A673 (cell line): Measurements from ENCODE around the gene LIF. TPM values are rescaled to one million over a fixed set of nuclear protein-coding genes. Genes with fewer than 3 reads are reported as not detected.

ENCODE experiments used
- BruUV-seq: library from RNA; stranded (reverse); fragments of 400-500 nt; replicated peaks from 2 replicates; lab custom pipeline; 2021; lab: Mats Ljungman, UMichigan
- CTCF ChIA-PET: fragments of 300-600 bp; sonication (Branson Sonifier 250); formaldehyde crosslinking; loops from one replicate; lab custom pipeline; 2022; ENCODE audit warnings: antibody characterized with exemption; lab: Charles Lee
- POLR2A ChIA-PET: fragments of 300-600 bp; sonication (Branson Sonifier 250); formaldehyde crosslinking; loops from one replicate; lab custom pipeline; 2022; ENCODE audit warnings: antibody characterized with exemption; ENCODE audit not compliant: low non-redundant PET; lab: Charles Lee
- DNase-seq: peaks from one replicate; pipeline ENCODE4 v3.0.0-alpha.2; 2015; ENCODE audit warnings: low spot score
- H3K27ac ChIP-seq: fragments of 200-600 bp; sonication (generic); 2 replicates; pipeline ENCODE4 v1.5.1; 2016; ENCODE audit warnings: mixed run types, low read depth, mild to moderate bottlenecking, mixed read lengths, antibody characterized with exemption, low read length; ENCODE audit not compliant: poor library complexity, severe bottlenecking
- H3K27me3 ChIP-seq: fragments of 200-600 bp; sonication (generic); replicated peaks from 2 replicates; pipeline ENCODE4 v1.6.1; 2017; ENCODE audit warnings: mixed run types, low read depth, mild to moderate bottlenecking, mixed read lengths, antibody characterized with exemption, low read length; ENCODE audit not compliant: insufficient read depth, poor library complexity
- H3K36me3 ChIP-seq: fragments of 200-600 bp; sonication (generic); 2 replicates; pipeline ENCODE4 v1.6.1; 2016; ENCODE audit warnings: mixed run types, mild to moderate bottlenecking, mixed read lengths, antibody characterized with exemption, low read length; ENCODE audit not compliant: insufficient read depth, poor library complexity, severe bottlenecking
- H3K4me1 ChIP-seq: fragments of 200-600 bp; sonication (generic); 2 replicates; pipeline ENCODE4 v1.6.1; 2017; ENCODE audit warnings: mixed run types, mild to moderate bottlenecking, mixed read lengths, antibody characterized with exemption, low read length; ENCODE audit not compliant: insufficient read depth, poor library complexity, severe bottlenecking
- H3K4me3 ChIP-seq: fragments of 200-600 bp; sonication (generic); 2 replicates; pipeline ENCODE4 v1.5.1; 2016; ENCODE audit warnings: low read depth, mixed run types, mild to moderate bottlenecking, mixed read lengths, low read length; ENCODE audit not compliant: poor library complexity, severe bottlenecking
- H3K9me3 ChIP-seq: fragments of 200-600 bp; sonication (generic); 2 replicates; pipeline ENCODE4 v1.6.1; 2016; ENCODE audit warnings: mixed run types, low read depth, mild to moderate bottlenecking, mixed read lengths, antibody characterized with exemption, low read length; ENCODE audit not compliant: poor library complexity, severe bottlenecking
- EZH2 ChIP-seq: fragments of 200-600 bp; sonication (generic); IDR thresholded peaks from 2 replicates; pipeline ENCODE4 v1.6.1; 2017; ENCODE audit warnings: borderline replicate concordance, low read depth, mild to moderate bottlenecking, mixed read lengths, antibody characterized with exemption, low read length; ENCODE audit not compliant: poor library complexity, severe bottlenecking
- intact Hi-C: fragments of 100-400 bp; cut with micrococcal nuclease; formaldehyde crosslinking; loops from one replicate; pipeline ENCODE4 v1.10.0; 2022; ENCODE audit not compliant: unreplicated experiment
- total RNA-seq: library from RNA; stranded (reverse); gene quantifications from 2 replicates; pipeline ENCODE4 v1.2.3, GENCODE V29; 2021
- TF ChIP-seq, protein P1 (sequence below): fragments of 300-800, 200-600 bp; sonication (generic); conservative IDR thresholded peaks from 2 replicates; pipeline ENCODE4 v1.5.1; 2017; ENCODE audit warnings: low read depth, mild to moderate bottlenecking, antibody characterized with exemption, low read length, moderate library complexity, mixed read lengths

LIF gene
- total RNA-seq, 1 experiment from 2014 or later = 0.24 TPM

DNA sequence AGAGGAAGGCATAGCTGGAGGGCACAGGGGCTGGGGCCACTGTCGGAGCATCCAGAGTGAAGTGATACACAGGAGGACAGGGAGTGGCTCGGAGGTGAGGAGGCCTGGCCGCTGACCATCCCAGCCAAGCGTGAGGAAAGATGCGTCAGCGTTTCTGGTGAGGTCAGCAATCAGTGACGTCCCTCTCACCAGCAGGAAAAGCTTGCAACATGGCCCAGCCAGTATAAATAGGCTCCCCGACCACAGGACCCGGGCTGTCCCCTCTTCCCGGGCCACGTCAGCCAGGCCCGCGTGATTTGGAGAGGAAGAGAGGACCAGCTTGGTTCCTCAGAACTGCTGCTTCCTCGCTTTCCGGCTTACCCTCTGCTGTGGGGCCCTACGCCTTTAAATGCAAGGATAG, 24.3 kb upstream of the LIF start:
- Histone ChIP-seq H3K4me3 (no peak overlapping the region), H3K4me1 (no peaks in the 10 kb centered on the region), H3K27ac (no peak overlapping the region), H3K9me3 (no peaks in the 10 kb centered on the region), H3K27me3 (no peaks in the 10 kb centered on the region), H3K36me3 (no peaks in the 10 kb centered on the region)
- ChIA-PET CTCF (no interaction called here), POLR2A (no interaction called here)
- TF ChIP-seq, protein P1, sequence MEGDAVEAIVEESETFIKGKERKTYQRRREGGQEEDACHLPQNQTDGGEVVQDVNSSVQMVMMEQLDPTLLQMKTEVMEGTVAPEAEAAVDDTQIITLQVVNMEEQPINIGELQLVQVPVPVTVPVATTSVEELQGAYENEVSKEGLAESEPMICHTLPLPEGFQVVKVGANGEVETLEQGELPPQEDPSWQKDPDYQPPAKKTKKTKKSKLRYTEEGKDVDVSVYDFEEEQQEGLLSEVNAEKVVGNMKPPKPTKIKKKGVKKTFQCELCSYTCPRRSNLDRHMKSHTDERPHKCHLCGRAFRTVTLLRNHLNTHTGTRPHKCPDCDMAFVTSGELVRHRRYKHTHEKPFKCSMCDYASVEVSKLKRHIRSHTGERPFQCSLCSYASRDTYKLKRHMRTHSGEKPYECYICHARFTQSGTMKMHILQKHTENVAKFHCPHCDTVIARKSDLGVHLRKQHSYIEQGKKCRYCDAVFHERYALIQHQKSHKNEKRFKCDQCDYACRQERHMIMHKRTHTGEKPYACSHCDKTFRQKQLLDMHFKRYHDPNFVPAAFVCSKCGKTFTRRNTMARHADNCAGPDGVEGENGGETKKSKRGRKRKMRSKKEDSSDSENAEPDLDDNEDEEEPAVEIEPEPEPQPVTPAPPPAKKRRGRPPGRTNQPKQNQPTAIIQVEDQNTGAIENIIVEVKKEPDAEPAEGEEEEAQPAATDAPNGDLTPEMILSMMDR = no peak
- TF ChIP-seq EZH2 = no peak
- DNase-seq = no peak
- BruUV-seq = no TSS peak
- intact Hi-C loops = no loop called here

DNA sequence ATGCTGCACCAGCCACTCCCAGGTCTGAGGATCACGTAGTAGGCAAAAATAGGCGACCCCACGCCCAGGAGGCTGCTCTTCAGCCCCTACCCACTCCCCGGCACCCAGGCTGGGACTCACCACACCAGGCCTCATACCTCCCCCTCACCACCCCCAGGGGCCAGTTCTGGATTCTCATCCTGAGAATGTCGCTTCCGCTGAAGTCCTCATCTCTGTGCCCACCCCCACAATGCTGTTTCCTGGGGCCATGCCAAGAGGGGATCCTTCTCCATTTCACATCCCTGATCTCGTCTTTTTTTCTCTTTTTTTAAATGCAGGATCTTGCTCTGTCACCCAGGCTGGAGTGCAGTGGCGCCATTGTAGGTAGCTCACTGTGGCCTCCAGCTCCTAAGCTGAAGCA, 21.8 kb upstream of the LIF start:
- Histone ChIP-seq H3K27me3 (no peaks in the 10 kb centered on the region), H3K9me3 (no peaks in the 10 kb centered on the region), H3K4me3 (no peak overlapping the region), H3K36me3 (no peaks in the 10 kb centered on the region), H3K27ac (no peak overlapping the region), H3K4me1 (no peaks in the 10 kb centered on the region)
- DNase-seq = no peak
- CTCF ChIA-PET = no interaction called here
- no TSS peak for BruUV-seq
- TF ChIP-seq EZH2 = no peak
- TF ChIP-seq, protein P1 = no peak
- intact Hi-C loops = no loop called here
- POLR2A ChIA-PET = no interaction called here

GRCh38 chr22:30267382-30268302, 21.1 kb upstream of the LIF start:
- H3K27me3 ChIP-seq = no peaks in the 10 kb centered on the region
- H3K4me1 ChIP-seq = no peaks in the 10 kb centered on the region
- no peak for TF ChIP-seq EZH2
- TF ChIP-seq, protein P1 = no peak
- BruUV-seq = no TSS peak
- CTCF ChIA-PET = no interaction called here
- H3K27ac ChIP-seq = no peak overlapping the region
- H3K4me3 ChIP-seq = no peak overlapping the region
- intact Hi-C loops = no loop called here
- no peaks in the 10 kb centered on the region for H3K36me3 ChIP-seq
- DNase-seq = no peak
- H3K9me3 ChIP-seq = no peaks in the 10 kb centered on the region
- POLR2A ChIA-PET = no interaction called here
